ENCODE results near the gene EDN3. TPM values are rescaled to one million over a fixed set of nuclear protein-coding genes. Genes with fewer than 3 reads are reported as not detected.

The EDN3 gene
- not detected in 2 replicates for total RNA-seq

DNA sequence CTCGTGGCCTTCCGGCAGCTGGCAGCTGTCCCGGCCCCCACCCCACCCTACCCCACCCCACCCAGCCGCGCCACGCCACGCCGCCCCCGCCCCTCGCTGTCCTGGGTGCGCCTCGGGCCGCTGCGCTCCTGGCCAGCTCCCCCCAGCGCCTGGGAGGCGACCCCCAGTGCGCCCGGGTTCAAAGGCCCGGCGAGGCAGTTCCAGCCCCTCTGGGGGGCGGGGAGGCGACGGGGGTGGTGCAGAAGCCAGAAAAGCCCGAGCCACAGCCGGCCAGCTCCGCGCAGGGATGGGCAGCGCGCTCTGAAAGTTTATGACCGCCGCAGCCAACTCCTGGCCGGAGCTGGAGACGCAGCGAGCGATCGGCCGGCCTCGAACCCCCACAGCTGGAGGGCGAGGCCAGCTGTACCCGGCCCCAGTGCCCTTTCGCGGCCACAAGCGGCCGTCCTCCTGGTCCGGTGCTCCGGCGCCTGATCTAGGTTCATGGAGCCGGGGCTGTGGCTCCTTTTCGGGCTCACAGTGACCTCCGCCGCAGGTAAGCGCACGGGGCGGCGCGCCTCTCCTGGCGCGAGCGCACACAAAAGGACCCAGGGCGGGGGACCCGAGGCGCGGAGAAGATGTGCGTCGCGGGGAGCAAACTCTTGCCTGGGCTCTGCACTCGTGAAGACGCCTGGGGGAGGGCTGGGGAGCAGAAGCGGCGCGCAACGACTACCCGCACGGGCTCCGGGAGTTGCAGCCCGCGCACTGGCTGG is at the start of gene EDN3:
Gene EDN3 (plus strand): TSS at position 279 of the 749 bp plus-strand sequence. CDS start 202 bp downstream, at position 481.
- no peak for DNase-seq

DNA sequence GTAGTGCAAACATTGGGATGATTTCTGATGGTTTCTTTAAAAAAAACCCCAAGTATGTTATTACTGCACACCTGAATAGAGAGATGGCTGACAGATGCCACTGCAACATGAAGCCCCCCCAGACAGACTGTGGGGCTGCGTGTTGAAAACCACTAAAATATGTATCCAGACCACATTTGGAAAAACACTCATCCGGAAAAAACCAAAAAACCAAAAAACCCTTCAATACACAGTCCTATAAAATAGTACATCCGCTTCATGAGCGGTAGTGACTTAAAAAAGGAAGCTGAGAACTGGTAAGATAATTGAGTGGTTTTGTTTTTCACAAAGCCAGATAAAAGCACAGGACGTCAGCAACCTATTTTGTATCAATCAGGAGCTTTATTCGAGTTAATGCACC is 47.1 kb upstream of the EDN3 start:
- no peak for DNase-seq

GRCh38 chr20:59253779-59254319 is 46.6 kb upstream of the EDN3 start:
- DNase-seq, result no peak

DNA sequence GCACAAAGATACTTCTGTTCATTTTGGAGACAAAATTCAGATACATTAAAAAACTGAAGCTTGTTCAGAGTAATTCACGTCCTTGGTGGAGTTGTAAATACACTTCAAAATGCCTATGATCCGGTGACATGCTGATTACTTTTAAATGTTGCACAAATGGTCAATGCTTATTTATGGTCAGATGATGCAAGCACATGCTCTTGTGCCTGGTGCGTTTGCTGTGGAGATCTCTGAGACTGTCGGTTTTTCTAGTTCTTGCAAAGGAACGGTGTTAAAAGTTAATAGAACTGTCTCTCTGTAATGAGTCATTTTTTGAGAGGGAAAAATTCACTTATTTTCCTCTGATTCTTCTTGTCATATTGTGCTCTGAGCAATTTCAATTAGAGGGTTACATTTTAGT is 45.2 kb upstream of the EDN3 start:
- DNase-seq, result no peak

DNA sequence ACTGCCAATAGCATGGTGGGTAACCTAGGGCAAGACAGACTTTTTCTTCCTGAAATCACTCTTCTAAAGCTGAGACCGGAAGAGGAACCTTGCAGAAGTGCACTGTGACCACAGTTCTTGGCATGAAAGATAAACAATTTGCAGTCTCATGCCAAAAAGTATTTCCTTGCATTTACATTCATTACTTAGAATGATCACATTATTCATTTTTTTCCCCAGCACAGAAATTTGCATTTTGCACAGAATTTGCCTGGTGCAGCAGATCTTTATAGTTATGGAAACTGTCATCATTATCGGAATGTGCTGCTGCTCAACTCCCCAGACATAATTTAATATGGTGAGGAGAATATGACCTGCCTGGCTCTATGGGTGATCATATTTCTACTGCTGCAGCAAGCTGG is 42.2 kb upstream of the EDN3 start:
- no peak for DNase-seq

DNA sequence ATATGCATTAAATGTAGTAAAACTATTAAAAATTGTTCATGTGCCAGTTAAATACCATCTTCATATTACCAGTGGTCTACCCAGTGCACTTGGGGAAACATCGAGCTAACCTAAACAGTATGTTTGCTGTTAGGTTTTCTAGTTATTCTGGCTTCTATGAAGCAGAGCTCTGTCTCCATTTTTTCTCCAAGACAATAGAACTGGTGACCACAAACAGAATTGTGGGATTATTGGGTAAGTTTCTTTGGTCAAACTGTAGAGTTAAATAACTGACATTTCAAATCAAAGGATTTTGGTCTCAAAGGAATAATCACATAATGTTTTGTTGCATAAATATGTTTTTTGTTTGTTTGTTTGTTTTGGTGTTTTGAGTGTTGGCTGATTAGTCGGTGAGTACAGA is 40.5 kb upstream of the EDN3 start:
- no peak for DNase-seq

- no peak for DNase-seq
Observed at GRCh38 chr20:59265298-59265697, 35.1 kb upstream of the EDN3 start.

DNA sequence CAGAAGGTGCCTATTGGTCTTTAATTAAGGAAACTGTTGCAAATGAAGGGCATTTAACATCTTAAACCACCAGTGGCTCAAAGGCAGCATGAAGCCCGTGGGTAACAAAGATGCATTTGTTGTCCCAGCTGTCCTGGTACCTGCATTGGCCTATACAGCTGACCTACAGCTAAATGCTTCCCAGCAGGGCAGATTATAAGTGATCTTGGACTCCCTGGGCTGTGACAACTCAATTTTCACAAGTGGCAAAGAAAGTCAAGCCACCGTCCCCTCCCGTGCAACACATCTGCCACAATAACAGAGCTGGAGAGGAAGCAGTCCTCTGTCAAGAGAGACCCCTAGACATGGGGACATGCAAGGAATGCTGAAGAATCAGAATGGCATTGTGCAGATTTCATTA is 31.5 kb upstream of the EDN3 start:
- DNase-seq, result no peak

DNA sequence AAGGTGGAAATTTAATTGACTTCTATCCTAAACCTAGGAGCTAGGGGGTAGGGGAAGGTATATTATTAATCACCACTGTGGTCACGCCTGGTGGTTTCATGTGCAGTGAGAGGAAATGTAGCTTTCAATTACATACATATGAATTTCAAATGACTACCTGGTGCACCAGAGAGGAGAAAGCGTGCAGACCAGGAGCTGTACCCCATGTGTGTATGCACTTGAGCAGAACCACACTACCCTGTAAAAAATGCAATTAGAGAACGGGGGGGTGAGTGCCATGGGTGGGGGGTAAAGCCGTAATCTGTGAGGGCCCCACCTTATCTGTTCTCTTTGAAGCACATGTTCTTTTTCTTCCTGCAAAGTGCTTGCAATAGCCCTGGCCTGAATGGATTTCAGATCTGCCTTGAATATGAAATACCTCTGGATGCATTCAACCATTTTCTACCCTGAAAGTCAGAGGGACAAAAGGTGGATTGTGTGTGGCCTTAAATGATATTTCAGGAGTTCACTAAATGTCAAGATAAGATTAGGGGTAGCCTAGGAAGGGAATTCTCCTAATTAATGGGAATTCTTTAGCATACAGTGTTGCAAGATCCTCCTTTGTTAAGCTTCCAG is 30.9 kb upstream of the EDN3 start:
- no peak for DNase-seq

DNA sequence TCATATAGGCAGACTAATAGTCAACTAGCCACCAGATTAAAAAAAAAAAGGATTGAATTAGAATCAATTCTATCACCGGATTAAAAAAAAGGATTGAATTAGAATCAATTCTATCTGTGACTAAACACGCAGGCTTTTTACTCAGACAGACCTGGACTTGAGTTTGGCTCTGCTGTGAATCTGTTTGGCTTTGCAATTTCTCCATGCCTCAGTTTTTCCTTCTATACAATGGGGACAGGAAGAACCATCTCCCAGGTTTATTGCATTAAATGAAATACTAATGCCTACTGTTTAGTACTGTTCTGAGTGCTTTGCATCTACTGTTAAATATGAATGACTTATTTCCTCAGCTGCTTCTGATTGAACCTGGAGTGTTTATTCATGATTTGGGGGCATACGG is 30.0 kb upstream of the EDN3 start:
- no peak for DNase-seq

DNA sequence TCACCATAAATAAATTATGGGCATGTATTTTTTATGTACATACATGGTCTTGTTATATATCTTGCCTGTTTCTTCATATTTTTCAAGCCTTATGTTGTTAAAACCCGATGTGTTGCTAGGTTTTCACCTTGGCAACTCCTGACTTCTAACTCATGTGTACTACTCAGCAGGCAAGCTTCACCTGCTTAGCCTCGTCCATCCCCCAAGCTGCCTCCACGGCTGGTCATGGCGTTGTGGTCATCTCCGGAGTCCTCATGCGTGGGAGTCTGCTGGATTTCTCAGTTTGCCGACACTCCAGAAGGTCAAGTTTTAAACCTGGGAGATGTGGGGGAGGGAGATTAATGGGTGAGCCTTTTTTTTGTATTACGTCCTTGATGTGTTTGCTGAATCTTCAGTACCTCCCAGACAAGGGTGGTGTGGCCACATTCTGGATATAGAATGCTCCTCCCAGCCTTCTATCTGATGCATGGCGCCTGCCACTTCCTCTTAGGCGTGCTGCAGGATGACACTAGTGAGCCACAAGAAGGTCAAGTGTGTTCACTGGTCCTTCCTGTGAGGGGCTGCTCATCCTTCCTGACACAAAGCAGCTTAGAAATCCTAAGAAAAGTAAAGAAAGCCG is 26.6 kb upstream of the EDN3 start:
- DNase-seq, result no peak

DNA sequence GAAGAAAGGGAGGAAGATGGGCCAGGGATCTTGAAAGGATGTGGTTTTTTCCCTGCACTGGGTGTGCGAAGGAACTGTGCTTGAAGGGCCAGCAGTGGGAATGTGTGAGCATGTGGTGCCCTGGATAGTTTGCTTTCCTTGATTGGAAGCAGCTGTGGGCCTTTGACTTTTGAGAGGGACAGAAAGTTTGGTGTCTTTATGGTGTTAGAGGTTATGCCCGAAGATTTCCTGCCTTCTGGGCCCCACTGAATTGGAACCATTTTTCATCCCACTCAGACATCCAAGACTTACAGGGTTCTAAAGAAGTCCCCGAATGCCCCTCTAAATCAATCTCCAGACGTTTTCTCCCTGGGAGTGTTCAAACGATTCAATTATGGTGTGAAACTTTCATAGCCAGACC is 23.5 kb upstream of the EDN3 start:
- DNase-seq, result no peak

DNA sequence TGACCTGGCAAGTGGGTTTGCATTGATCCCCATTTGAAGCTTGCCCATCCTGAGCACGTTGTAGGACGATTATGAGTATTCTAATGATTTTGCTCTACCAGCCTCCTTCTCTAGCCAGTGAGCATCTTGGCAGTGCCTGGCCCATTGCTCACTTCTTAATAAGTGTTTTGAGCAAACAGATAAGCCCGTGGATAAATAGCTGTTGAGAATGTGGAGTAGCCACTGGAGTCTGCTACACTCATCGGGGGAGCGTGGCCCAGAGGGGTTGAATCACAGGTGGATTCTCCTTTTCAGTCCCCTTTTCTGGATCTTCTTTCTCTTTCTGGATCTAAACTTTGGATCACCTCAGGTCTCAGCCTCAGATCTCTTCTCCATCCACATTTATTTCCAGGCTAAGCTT is 15.9 kb upstream of the EDN3 start:
- DNase-seq, result no peak

GRCh38 chr20:59289994-59290393 is 10.4 kb upstream of the EDN3 start:
- DNase-seq, result no peak

- DNase-seq, result no peak
Observed at GRCh38 chr20:59291740-59292383, 8.5 kb upstream of the EDN3 start.

GRCh38 chr20:59295531-59295930 is 4.9 kb upstream of the EDN3 start:
- DNase-seq, result no peak

GRCh38 chr20:59297686-59298085 is 2.7 kb upstream of the EDN3 start:
- DNase-seq, result no peak

DNA sequence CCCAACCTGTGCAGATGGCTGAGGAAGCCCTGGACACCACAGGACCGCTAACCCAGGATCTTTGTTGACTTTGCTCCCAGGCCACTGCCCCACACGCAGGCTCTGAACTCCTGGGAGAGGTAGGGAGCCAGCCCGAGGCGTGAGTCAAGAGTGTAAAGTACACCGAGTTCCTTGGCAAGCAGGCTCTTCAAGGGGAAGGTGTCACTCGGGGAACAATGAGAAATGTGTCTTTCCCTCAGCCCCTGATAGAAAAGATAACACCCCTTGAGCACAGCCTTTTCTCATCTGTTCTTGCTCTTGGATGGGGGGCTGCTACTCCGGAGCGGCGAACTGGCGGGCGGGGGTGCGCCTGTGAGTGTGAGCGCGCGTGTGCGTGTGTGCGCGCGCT is 472 bp upstream of the EDN3 start:
- DNase-seq, result no peak

DNA sequence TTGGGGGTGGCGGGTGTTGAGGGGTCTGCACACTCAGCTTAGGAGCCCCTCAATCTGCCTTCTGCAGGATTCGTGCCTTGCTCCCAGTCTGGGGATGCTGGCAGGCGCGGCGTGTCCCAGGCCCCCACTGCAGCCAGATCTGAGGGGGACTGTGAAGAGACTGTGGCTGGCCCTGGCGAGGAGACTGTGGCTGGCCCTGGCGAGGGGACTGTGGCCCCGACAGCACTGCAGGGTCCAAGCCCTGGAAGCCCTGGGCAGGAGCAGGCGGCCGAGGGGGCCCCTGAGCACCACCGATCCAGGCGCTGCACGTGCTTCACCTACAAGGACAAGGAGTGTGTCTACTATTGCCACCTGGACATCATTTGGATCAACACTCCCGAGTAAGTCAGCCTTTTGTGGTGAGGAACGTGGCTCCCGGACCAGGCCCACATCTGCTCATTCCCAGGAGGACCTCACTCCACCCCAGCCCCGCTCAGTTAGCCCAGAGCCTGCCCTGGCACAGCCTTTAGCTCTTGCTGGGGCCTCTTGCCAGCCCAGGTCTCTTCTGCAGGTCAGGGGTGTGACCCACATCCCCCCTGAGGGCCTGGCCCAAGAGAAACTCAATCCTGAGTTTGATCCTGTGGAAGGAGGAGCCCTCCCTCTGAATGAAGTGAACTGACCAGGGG is 1.1 kb downstream of the EDN3 start:
- DNase-seq, result no peak

GRCh38 chr20:59305908-59306655 is 5.7 kb downstream of the EDN3 start:
- no peak for DNase-seq

- no peak for DNase-seq
Observed at GRCh38 chr20:59307270-59307669, 6.9 kb downstream of the EDN3 start.

Data from dermis blood vessel endothelial cell (primary cell).